Stimulated activated CD8-positive, alpha-beta memory T cell treated with anti-CD3 and anti-CD28 coated beads, Interleukin-4, amount 100 ng/mL, for 1 hour (primary cell): Measurements from ENCODE around the gene ITGB7.

Source experiments
- DNase-seq, 2 donors: peaks; one replicate each; pipeline ENCODE4 v3.0.0-alpha.2; 2020; ENCODE audit warnings: low read depth in 2 of 2, low spot score in 1 of 2

Gene ITGB7

GRCh38 chr12:53231921-53232645, 25.0 kb upstream of the ITGB7 start, which contains the start of gene RARG:
TSS of gene RARG (minus strand) at chr12:53232209. CDS start at chr12:53227545, 4,664 bp downstream.
- DNase-seq: no peak

GRCh38 chr12:53231671-53231920, 24.5 kb upstream of the ITGB7 start:
- DNase-seq: no peak

- no peak for DNase-seq
Measured at GRCh38 chr12:53230108-53230845, 23.2 kb upstream of the ITGB7 start.

DNA sequence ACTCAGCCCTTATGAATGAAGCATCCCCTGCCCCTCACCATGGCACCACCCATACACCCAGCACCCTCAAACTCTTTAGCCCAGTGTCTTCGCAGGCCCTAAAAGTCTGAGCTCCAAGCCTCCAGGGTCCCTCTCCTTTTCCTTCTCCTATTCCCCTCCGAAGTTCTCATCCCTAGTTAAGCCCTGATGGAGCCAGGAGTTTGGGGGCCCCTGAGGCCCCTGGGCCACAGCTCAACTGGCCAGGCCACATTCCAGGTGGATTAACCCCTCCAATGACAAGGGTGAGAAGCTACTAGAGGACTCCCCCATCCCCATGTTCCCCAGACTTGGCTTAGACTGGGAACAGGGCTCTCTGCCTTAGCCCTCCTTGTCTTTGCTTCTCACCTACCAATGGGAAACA, 22.4 kb upstream of the ITGB7 start:
- DNase-seq: no peak

GRCh38 chr12:53227836-53228235, 20.8 kb upstream of the ITGB7 start:
- no peak for DNase-seq

GRCh38 chr12:53227341-53227740, 20.3 kb upstream of the ITGB7 start:
- no peak for DNase-seq

DNA sequence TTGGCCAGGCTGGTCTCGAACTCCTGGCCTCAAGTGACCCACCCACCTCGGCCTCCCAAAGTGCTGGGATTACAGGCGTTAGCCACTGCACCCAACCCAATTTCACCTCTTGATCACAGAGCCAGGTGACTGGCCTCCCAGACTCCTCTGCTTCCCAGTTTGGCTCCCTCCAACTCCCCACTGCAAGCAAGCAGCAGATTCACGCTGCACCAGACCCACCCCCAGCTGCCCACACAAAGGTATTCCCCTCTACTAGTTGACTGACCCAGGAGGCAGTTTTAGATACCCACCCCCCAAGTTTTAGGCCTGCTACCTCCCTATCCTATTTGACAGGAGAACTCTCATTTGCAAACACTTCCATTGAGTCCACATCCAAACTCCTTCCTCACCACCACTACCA, 19.8 kb upstream of the ITGB7 start:
- DNase-seq: no peak

DNA sequence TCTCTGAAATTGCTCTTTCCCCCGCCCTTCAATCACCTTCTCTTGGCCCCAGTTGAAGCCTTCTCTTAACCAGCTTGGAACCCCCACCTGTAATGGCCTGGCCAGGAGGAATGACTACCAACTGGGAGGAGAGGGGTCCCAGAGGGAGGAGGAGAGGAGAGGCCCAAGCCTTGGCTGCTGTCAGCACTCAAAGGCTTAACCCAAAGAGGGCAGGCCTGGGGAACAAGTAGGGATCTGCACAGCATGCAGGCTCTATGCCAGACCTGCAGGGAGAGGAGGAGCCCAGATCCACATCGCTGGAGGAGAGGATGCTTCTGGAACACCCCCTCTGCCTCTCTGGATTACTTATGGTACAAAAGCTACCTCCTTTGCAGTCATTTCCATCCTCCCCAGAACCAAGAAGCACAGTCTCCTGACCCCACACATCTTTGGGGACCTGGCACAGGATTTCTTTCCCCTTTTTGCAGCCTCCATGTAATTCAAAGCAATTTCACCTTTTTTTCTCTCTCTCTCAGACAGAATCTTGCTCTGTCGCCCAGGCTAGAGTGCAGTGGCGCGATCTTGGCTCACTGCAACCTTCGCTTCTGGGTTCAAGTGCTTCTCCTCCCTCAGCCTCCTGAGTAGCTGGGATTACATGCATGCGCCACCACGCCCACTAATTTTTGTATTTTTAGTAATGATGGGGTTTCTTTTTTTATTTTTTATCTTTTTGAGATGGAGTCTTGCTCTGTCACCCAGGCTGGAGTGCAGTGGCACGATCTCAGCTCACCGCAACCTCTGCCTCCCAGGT, 18.8 kb upstream of the ITGB7 start:
- DNase-seq: no peak

DNA sequence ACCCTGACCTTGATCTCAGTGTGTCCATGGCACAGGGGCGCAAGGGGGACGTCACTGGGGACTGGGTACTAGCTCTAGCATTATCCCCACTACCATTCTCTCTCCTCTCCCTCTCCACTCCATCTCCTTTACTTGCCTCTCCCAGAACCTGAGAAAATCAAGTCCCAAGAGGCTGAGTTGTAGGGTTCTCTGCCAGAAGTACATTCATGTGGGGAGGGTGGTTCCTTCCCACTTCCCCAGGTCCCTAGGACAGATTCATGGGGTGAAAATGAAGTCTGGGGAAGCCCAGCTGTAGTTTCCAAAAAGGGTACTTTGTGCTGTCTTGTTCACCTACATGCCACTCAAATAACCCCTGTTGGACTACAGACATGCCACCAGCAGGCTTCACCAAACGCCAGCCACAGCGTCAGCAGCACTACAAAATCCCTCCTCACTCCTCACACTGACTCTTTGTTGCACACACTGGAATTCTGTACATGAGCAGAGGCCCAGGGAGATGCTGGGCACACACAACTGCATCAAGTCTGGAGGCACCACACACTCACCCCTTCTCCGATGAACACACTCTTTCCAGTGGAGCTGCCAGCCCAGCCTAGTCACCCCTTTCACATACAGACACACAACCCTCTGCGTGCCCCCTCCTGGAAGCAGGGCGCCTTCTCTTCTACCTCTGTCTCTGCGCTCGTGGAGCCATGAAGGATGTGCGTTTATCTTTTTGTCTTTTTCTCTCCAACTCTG, 18.0 kb upstream of the ITGB7 start:
- DNase-seq: no peak

- no peak for DNase-seq
Measured at GRCh38 chr12:53224061-53224896, 17.2 kb upstream of the ITGB7 start.

GRCh38 chr12:53223389-53224060, 16.5 kb upstream of the ITGB7 start:
- DNase-seq: no peak

- DNase-seq: no peak
Measured at GRCh38 chr12:53222806-53223261, 15.8 kb upstream of the ITGB7 start.

- no peak for DNase-seq
Measured at GRCh38 chr12:53222170-53222721, 15.2 kb upstream of the ITGB7 start.

GRCh38 chr12:53221203-53222080, 14.4 kb upstream of the ITGB7 start:
- DNase-seq: no peak

DNA sequence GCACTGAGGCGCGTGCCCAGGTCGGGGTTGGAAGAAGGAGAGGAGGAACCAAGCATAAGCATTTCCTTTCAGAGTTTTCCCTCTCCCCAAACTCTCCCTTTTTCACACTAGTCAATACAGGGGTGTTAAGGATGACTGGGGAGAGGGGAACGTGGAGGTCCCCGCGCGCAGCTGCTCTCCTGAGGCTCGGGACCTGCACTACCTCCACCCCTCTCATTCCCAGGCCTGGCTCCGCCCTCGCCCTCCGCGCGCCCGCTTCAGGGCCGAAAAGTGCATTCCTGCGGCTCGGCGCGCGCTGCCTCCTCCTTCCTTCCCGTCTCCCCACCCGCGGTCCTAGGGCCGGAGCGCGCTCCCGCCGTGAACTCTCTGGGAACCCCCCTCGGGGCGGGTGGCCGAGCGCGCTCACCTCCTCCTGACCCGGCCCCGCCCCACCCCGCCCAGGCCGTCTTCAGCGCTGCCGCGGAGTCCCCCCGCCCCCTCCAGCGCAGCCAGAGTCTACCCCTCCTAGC, 13.7 kb upstream of the ITGB7 start:
- peak in 1 of 2 donors; percentile 61 for DNase-seq

DNA sequence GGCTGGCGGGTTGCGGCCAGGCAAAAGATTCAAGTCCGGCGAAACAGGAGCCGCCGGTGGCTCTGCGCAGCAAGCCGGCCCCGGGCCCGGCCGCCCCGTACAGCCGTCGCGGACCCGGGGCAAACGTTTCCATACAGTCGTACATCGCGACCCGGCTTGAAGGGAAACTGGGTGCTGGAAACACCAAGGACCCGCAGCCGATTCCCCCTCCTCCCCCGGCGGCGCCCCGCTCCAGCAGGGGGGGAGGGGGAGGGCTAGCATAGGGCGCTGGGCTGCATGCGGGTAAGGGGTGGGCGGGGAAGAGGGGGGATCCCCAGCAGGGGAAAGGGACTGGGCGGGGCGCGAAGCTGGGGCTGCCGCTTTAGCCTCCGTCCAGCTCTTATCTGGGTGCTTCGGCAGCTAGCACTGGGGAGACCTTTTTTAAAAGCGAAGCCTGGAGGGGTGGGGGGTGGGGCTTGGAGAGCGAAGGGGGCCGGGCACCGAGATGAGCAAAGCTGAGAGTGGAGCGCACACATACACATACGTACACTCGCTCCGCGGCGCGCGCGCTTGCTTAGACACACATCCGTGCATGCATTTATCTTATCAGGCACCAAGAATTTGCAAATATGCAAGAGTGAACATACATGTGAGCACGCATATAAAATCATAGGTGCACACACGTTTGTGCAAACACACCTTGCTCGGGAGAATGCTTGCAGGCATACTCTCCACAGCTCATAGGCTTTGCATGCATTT, 13.1 kb upstream of the ITGB7 start:
- DNase-seq: peak; percentile 57 to 59

- no peak for DNase-seq
Measured at GRCh38 chr12:53219292-53219955, 12.4 kb upstream of the ITGB7 start.
